Pons (tissue), 1 donor: ENCODE data around the gene MUCL3.
"Not testable (repeated sequence)": the region's sequence is repeated elsewhere in the genome, so short reads cannot be mapped to it uniquely, and the experiment has no call there.

Experiments used
- DNase-seq: peaks from one replicate; pipeline ENCODE4 v3.0.0-alpha.2; 2016; ENCODE audit warnings: low spot score

MUCL3 gene, protein sequence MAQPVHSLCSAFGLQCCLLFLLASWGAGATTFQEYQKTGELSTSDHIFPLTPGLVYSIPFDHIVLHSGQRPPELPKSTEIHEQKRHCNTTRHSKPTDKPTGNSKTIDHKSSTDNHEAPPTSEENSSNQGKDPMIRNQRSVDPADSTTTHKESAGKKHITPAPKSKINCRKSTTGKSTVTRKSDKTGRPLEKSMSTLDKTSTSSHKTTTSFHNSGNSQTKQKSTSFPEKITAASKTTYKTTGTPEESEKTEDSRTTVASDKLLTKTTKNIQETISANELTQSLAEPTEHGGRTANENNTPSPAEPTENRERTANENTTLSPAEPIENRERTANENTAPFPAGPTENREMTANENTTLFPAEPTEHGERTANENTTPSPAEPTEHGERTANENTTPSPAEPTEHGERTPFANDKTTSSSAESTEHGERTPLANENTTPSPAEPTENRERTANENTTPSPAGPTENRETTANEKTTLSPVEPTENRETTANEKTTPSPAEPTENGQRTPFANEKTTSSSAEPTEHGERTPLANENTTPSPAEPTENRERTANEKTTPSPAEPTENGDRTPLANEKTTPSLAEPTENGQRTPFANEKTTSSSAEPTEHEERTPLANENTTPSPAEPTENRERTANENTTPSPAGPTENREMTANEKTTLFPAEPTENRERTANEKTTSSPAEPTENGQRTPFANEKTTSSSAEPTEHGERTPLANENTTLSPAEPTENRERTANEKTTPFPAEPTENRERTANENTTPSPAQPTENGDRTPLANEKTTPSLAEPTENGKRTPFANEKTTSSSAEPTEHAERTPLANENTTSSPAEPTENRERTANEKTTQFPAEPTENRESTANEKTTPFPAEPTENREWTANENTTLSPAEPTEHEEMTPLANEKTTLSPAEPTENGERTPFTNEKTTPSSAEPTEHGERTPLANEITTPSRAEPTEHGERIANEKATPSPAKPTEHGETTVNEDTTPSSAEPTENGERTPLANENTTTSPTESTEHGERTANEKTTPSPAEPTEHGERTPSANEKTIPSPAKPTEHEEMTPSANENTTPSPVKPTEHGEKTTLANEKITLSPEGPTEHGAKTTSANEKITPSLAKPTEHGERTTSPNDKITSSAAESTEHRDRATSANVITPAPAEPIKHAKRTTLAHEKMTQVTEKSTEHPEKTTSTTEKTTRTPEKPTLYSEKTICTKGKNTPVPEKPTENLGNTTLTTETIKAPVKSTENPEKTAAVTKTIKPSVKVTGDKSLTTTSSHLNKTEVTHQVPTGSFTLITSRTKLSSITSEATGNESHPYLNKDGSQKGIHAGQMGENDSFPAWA (N-terminal part only)

DNA sequence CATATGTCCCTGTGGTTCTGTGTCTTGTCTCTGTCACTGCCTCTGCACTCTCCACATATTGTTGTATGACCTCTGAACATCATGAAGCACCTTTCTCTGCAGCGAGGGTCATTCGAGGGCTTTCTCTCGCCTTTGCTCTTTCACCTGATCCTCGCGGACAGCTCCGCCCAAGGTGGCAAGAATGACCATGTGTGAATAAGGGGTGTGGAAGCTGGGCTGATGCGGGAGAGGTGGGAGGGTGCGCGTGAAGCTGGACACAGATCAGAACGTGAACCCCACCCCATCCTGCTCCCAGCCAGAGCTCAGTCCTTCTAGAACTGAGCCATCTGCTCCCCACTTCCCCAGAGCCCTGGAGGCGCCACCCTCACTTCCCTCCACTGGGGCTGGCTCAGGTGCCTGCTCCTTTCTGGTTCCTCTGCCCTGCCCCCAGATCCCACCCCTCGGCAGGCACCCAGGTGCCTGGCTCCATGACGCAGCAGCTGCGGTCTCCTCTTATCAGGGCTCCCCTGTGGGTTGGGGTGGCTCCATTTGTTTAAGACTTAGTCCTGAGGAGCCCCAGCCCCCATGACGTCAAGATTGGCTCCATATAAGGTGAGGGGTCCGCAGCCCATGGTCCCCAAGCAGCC is at the start of gene MUCL3:
TSS of gene MUCL3 (plus strand) at position 613 of the 626 bp plus-strand sequence. CDS start 27 bp downstream, outside the sequence.
- DNase-seq: no peak

DNA sequence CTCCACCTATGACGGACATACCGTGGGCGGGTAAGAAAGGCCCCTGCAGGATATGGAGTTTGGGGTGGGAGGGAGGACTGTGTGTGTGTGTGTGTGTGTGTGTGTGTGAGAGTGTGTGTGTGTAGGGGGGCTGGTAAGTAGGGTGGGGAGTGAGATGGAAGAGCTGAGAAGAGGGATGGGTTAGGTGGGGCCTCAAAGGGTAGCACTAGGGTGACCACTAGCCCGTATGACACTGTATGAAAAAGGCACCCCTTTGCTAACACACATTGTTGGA is 49.4 kb upstream of the MUCL3 start:
- no peak for DNase-seq

DNA sequence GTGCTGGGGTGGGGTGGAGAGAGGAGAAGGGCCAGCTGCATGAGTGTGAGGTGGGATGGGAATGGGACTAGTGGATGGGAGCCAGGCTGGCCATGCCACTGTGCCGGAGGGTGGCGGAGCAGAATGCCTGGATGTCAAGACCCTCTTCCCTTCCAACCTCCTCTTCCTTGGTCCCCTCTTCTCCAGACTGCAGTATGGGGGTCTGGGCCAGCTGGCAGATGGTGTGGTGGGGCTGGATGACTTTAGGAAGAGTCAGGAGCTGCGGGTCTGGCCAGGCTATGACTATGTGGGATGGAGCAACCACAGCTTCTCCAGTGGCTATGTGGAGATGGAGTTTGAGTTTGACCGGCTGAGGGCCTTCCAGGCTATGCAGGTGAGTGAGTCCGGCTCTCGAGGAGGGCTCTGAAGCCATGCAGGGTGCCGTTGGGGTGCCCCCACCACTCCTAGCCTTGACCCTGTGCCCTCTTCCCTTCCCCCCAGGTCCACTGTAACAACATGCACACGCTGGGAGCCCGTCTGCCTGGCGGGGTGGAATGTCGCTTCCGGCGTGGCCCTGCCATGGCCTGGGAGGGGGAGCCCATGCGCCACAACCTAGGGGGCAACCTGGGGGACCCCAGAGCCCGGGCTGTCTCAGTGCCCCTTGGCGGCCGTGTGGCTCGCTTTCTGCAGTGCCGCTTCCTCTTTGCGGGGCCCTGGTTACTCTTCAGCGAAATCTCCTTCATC is 48.8 kb upstream of the MUCL3 start:
- no peak for DNase-seq

DNA sequence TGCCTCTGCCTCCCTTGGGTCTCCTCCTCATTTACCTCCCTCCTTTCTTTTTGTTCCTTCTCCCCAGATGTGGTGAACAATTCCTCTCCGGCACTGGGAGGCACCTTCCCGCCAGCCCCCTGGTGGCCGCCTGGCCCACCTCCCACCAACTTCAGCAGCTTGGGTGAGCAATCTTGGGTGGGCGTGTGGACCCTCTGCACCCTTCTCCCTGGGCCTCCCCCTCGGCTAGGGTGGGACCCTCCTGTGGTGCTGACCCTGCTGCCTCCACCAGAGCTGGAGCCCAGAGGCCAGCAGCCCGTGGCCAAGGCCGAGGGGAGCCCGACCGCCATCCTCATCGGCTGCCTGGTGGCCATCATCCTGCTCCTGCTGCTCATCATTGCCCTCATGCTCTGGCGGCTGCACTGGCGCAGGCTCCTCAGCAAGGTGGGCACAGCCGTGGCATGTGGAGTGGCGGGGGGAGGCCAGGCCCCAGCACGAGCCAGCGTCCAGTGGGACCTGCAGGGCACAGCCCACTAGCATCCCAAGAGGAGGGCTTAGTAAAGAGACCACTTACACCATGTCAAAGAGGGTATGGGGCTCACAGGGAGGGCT is 47.7 kb upstream of the MUCL3 start:
- no peak for DNase-seq

DNA sequence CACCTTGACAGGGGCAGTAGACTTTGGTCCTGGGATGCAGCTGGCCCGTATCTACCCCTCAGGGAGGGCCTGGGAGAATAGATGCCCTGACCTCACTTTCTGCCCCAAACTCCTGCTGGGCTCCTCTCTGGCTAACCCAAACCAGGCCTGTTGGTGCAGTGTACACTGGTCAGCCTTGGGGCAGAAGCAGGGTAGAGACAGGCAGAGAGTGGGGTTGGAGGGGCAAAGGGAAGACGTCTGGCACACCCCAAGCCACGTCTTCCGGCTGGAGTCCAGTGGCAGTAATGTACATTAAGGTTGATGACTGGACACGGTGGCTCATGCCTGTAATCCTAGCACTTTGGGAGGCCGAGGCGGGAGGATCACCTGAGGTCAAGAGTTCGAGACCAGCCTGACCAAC is 47.1 kb upstream of the MUCL3 start:
- DNase-seq: no peak

DNA sequence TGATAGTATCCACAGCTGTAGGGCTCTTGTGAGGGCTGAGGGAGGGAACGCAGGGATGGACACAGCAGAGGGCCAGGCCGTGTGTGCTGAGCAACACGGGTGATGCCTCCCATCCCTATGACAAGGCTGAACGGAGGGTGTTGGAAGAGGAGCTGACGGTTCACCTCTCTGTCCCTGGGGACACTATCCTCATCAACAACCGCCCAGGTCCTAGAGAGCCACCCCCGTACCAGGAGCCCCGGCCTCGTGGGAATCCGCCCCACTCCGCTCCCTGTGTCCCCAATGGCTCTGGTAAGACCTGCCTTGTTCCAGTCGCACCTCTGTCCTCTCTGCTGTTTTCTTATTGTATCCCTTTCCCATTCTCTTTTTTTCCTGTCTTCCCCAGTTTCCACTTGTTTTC is 46.4 kb upstream of the MUCL3 start:
- no peak for DNase-seq

DNA sequence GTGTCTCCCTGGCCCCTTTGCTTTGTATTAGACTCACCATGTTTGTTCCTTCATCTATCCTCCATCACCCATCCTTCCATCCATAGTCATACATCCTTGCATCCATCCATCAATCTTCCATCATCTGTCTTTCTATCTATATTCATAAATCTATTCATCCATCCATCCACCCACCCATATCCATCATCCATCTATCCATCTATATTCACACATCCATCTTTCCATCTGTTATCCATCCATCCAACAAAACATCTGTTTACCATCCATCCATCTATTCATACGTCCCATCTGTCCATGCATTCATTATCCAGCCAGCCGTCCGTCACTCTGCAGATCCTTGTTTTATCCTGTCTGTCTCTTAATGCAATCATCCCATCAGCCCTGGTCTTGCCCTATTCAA is 45.8 kb upstream of the MUCL3 start:
- DNase-seq: no peak

DNA sequence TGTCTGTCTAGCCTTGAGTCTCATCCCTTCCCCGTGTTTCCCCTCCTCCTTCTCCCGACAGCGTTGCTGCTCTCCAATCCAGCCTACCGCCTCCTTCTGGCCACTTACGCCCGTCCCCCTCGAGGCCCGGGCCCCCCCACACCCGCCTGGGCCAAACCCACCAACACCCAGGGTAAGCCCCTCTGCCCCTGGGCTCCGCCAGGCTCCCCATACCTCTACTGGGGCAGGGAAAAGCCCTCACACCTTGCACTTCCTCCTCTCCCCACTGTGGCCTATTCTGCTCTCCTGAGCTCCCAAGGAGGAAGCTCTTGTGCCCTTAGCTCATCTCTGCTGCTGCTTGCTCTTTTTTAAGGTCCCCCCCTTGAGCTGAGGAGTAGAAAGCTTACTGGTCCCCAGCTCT is 45.4 kb upstream of the MUCL3 start:
- no peak for DNase-seq

DNA sequence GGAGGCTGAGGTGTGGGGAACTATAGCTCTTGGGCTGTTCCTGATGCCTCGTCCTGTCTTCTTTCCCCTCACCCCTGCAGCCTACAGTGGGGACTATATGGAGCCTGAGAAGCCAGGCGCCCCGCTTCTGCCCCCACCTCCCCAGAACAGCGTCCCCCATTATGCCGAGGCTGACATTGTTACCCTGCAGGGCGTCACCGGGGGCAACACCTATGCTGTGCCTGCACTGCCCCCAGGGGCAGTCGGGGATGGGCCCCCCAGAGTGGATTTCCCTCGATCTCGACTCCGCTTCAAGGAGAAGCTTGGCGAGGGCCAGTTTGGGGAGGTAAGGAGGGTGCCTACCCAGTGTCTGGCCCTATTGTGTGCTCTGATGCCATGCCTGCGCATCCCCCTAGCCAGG is 44.2 kb upstream of the MUCL3 start:
- DNase-seq: no peak

DNA sequence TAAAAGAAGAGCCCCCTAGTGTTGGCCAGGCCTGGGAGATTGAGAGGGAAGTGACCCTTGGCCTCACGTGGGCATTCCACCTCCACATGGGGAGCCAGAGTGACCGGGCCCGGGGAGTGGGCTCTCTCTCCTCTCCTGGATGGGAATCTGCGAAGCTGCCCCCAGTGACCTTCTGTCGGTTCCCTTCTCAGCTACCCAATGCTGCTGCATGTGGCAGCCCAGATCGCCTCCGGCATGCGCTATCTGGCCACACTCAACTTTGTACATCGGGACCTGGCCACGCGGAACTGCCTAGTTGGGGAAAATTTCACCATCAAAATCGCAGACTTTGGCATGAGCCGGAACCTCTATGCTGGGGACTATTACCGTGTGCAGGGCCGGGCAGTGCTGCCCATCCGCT is 42.9 kb upstream of the MUCL3 start:
- DNase-seq: no peak

DNA sequence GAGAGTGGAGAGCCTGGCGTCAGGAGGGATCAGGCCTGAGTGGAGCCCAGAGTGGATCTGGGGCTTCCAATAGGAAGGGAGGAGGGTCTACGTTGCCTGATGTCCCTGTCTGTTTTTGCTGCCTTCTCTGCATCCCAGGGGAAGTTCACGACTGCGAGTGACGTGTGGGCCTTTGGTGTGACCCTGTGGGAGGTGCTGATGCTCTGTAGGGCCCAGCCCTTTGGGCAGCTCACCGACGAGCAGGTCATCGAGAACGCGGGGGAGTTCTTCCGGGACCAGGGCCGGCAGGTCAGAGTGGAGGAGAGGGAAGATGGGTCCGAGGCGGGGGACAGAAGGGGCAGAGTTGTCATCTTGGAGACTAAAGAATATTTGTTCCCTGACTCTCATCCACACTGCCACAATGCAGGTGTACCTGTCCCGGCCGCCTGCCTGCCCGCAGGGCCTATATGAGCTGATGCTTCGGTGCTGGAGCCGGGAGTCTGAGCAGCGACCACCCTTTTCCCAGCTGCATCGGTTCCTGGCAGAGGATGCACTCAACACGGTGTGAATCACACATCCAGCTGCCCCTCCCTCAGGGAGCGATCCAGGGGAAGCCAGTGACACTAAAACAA is 41.9 kb upstream of the MUCL3 start:
- DNase-seq: no peak

DNA sequence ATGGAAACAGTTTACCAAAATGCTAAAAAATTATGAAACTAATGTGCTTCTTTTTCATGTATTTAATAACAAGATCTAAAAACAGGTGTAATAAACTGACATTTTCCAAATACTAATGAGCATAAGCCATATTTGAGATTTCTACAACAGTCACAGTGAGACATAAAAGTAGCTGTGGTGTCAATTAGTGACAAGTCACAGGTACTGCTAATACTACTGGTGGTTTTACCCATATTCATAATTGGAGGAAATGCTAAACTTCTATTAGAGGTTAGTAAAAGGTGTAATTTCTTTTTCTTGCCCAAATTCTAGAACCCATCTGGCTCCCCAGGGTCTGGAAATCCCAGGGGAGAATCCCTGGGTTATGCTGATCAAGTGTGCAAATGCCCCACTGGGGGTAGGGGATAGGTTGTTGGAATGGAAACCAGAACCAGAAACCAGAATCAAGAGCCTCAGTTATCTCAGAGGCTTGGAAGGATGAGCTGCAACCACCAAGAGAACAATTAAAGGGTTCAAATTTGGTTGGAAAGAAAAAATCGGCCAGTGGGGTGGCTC is 39.8 kb upstream of the MUCL3 start:
- DNase-seq: no peak

DNA sequence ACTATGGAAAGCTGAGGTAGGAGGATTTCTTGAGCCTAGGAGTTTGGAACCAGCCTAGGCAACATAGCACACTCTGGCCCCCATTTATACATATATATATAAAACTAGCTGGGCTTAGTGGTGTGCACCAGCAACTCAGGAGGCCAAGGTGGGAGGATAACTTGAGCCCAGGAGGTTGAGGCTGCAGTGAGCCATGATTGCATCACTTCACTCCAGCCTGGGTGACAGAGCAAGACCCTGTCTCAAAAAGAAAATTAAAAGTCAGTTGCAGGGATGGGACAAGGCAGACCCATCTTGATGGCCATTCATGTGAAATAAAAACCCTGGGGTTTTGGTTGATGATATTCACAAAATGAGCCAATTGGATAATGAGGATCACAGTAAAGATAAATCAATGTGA is 39.3 kb upstream of the MUCL3 start:
- DNase-seq: no peak

DNA sequence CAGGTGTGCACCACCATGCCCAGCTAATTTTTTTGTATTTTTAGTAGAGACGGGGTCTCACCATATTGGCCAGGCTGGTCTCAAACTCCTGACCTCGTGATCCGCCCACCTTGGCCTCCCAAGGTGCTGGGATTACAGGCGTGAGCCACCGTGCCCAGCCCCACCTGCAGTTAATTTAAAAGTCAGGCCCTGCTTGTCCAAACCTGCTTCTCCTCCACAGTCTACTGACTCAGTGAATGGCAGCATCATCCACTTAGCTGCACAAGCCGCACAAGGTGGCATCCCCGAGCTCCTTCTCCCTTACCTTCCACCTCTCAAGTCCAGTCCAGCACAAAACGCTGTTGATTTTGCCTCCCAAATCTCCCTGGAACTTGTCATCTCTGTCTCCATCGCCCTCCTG is 38.6 kb upstream of the MUCL3 start:
- DNase-seq: not testable (repeated sequence)

DNA sequence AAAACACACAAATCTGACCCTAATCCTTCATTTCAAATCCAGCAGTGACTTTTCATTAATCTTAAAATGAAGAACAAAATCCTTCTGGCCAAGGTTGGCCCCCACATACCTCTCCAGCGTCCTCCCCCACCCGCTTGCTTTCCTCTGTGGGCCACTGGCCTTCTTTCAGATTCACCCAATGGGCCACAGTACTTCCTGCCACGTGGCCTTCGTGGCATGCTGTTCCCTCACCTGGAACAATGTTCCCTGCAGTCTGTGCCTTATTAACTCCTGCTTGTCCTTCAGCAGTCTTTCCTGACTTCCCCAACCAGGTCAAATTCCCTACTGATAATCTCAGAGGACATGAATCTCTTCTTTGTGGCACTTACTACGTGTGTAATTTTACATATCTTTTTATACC is 38.1 kb upstream of the MUCL3 start:
- no peak for DNase-seq

DNA sequence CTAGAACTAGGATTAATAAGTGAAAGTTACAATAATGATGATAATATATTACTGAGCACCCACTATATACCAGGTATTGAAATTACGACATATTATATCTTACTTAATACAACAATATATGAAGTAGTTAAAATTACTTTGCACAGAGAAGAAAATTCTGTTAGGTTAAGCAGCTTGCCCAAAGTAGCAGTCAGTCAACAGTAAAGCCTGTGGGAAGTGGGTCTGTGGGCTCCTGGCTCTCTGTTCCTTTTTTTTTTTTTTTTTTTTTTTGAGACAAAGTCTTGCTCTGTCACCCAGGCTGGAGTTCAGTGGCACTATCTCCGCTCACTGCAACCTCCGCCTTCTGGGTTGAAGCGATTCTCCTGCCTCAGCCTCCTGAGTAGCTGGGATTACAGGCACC is 37.5 kb upstream of the MUCL3 start:
- DNase-seq: no peak

DNA sequence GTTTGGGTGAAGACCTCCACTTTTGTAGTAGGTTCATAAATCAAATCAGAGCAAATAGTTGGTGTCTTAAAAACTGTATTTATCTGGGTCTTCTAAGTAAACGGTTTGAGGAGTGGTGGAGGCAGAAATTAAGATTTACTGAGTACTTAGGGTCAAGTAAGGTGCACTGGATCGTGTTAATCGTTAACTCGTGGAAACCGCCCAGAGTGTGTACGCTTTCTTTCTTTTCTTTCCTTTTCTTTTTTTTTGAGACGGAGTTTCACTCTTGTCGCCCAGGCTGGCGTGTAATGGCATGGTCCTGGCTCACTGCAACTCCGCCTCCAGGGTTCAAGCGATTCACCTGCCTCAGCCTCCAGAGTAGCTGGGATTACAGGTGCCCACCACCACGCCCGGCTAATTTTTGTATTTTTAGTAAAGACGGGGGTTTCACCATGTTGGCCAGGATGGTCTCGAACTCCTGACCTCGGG is 33.4 kb upstream of the MUCL3 start:
- DNase-seq: not testable (repeated sequence)

DNA sequence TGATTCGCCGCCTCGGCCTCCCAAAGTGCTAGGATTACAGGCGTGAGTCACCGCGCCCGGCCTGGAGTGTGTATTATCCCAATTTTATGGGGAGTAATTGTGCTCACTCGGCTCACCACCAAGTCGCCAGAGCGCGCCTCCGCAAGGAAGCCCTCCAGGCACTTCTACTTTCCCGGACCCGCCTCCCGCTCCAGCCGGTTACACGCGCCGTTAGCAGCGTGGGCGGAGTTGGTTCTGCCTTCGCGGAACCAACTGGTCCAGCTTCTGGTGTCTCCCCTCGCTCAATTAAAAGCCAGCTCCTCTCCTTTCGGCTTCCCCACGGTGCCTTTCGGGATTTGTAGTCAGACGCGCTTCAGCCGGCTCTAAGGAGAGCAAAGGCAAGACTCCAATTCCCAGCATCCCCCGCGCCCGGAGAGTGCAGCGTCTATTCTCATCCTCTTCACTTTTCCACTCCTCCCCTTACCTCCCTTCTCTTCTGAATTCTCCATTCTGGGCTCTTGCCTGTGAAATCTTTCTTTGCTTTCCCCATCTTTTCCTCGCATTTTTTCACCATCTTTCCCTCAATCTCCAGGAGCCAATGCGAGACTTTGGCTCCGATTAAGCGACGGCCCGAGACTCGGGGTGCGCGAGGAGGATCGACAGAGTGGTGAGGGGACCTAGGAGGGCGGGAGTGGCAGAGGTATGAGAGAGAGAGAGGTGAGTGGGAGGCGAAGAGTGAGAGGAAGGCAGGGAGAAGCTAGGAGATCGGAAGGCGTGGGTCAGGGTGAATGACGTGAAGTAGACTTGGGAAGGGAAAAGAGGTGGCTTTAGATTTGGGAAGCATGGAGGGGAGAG is 32.8 kb upstream of the MUCL3 start, which contains the start of gene GTF2H4:
TSS of gene GTF2H4 (plus strand) at position 450 of the 834 bp plus-strand sequence.
- peak; percentile 99 for DNase-seq

DNA sequence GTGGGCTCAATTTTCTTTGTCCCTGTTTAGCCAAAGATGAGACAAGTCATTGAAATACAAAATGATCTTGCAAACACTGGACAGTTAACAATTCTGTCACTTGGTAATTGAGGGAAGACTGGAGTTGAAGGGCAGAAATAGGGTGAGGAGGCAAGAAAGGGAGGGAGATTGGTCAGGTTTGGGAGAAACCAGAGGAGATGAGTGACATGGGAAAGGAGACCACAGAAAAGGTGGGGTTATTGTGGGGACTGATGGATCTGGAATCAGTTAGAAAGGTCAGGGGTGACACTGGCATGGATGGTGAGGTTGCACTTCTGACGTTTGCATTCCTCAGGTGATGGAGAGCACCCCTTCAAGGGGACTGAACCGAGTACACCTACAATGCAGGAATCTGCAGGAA is 32.1 kb upstream of the MUCL3 start:
- no peak for DNase-seq
